Stimulated activated CD4-positive, alpha-beta T cell treated with anti-CD3 and anti-CD28 coated beads, TNF-alpha, amount 100 ng/mL, for 4 hours (primary cell): ENCODE results near the gene FSTL4.
A peak's percentile ranks its signal among the peaks of the same experiment; 100 is the strongest.

ENCODE experiments used
- DNase-seq, 3 experiments: peaks; one replicate each; pipeline ENCODE4 v3.0.0-alpha.2; 2020; ENCODE audit warnings: low read depth in 3 of 3

The FSTL4 gene

DNA sequence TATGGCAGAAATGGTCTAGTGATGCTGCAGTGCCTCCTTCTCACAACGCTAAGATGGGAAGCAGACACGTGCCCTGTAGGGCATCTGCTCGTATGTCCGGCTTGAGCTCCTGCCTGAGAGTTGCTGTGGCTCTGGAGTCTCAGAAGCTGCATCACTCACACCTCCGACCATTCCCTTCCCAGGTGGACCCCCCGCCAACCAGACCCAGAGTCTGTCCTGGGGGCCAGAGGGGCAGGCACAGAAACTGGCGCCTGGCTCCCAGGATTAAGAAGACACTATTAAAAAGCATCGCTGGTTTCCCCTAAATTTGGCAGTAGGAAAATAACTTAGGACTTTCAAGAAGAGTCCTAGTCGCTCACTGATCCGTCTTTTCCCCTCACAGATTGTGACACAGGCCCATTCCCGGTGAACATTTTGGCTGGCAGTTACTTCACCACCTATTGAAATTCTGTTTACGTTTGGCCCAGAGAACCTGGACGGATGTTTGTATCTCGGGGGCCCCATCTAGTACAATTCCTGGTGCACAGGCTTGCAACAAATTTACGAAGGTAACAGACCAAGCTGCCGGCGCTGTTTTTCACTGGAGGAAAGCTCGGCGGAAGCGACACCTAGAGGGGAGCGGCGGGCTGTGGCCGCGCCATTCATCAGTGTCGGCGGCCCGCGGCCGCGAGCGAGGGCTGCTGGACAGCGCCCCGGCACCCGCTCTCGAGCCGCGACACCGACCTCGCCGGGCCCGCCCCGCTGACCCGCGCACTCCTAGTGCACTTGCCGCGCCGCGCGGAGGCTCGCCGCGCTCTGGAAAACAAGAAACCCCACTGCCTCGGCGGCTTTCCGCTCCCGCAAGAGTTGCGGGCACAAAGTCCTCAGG lies 1.6 kb downstream of the FSTL4 start:
- DNase-seq = peak in 1 of 3 experiments; percentile 12

DNA sequence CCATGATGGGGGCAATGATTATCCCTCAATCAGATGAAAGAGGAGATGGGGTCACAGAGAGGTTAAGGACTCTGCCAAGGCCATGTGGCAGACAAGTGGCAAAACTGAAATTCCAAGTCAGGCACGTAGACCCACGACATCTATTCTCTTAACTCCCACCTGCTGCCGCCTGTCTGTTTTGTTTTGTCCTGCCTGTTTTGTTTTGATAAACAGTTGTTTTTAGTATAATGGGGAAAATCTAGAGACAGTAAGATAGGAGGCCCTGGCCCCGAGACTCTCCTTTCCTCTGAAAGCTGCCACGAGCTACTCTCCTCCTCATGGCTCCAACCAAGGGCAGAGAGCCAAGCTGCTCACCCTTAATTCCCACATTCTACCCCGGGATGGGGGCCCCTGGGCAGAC lies 4.9 kb downstream of the FSTL4 start:
- DNase-seq = no peak

DNA sequence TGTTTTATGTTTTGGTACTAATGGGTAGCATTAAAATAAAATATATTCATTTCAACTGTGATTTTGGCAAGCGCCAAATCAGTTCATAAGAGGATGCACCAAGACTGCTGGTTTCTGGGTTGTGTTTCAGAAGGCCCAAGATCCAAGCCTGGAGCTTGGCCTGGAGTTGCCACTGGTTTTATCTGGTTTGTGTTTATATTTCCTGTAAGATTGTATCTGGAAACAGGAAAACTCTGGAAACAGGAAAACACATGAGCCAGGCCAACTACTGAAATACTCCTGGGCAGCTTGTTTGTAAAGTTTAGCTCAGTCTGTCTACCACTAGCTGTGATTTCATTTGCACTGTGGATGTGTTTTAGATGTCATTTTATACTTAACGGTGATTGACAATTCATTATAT lies 5.5 kb downstream of the FSTL4 start:
- DNase-seq = no peak

DNA sequence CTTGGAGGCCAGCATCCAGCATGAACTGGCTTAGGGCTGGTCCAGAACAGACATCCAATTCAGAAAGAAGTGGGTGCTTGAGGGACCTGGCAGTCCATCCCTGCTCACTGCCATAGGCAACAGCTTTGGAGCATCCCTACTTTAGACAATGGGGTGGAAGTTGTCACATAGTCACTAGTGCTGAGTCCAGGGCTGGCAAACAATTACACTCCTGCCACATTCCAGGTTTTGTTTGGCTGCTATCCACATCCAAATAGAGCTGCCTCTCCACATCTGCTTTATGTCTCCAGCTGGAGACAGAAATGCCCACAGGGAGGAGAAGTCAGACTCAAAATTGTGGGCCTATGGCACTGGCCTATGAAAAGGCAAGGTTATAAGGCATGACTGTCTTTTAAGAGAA lies 7.0 kb downstream of the FSTL4 start:
- DNase-seq = no peak

DNA sequence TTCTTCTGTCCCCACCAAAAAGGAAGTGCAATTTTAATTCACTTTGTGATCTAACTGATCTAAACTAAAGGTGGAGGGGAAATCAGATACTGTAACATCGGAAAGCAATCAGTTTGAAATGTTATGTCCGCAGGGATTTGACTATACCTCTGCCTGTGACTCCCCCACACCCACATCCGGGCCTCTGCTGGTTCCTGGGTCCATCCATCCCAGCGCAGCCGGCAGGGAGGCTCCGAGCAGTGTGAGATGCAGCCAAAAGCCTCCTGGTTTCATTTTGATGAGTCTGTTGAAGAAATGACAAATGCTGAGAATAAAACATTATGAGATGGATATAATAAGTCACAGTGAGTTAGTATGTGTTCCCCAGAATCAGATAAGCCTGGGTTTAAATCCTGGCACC lies 8.6 kb downstream of the FSTL4 start:
- no peak for DNase-seq

DNA sequence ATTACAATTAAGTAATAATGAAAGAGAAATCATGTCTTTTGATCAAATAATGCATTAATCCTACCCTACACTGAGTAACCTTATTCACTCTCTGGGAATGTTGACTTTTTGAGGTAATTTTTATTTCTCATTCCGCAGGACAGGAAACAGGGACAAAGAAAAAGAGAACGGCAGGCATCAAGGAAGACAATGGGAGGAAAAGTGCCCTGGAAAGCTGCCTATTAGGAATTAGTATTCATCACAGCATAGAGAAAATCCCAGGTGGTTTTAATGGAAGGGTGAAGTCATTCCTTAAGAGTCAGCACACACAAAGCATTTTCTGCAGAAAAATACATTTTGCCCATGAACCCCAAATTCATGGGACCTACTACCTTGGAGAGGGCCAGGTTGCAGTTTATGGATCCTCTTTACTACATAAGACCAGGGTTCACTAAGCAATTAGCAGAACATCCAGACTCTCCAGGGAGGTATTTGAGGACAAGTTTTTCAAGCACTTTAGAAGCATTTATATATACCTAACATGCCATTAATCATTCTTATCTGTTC lies 9.4 kb downstream of the FSTL4 start:
- no peak for DNase-seq

DNA sequence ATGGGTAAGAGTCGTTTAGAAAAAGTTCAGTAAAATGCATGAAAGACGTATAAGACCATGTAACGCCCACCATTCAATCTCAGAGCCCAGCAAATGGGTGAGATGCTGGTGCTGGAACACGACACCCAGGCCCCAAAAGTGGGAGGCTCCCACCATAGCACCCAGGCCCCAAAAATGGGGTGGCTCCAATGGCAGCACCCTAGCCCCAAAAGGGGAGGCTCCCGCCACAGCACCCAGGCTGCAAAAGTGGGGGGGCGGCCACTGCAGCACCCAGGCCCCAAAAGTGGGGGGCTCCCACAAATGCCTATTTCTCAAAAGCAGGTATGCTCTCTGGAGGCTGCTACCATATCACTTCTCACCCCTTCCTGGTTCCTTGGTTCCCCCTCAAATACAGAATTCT lies 12.7 kb downstream of the FSTL4 start:
- no peak for DNase-seq

DNA sequence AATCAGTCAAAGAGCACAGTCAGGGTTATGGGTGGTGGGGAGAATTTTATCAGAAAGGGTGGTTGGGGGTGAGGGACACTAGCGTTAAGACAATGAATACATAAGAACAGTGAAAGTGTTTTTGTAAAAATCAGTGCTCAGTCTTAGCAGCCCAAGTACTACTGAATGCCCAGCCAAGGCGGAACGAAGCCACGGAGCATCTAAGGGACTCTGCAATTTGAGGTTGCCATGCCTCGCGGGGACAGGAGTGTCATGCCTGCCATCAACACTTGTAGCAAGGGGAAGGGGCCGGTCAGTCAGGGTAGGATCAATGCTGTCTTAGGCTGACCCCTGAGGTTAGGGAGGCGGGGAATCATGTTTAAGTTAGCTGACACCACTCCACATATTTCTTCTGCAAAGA lies 13.3 kb downstream of the FSTL4 start:
- no peak for DNase-seq

DNA sequence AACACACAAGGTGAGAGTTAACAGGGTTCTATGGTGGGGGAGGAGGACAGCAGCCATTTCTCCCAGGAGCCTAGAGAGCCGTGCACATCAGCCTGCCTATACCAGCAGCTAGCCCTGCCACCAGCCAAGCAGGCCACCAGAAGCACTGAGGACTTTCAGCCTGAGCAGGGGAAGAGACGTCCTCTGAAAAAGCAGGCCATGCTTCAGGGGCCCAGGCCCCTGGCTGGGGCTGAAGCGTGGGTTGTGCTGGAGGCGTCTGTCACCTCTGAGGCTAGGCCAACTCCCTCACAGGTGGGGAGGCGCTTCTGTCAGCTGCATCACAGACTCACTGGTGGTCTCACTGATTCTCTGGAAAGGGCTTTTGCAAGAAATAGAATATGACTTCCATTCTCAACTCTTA lies 16.3 kb downstream of the FSTL4 start:
- no peak for DNase-seq

DNA sequence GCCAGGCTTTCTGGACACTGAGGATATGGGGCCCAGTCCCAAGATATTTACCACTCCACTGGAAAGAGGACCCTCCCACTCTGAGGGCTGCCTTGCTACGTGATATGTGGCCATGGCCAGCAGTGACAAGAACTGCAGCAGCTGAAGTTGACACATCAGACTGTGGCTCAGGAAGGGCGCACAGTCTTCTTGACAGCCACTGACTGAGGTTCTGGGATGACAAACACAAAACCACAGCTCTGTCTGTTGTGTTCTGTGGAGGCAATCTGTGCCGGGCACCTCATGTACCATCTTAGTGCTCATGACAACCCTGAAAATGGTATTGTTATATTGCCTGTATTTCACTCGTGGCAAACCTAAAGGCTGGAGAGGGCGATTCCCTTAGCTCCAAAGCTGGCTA lies 16.9 kb downstream of the FSTL4 start:
- DNase-seq = no peak

DNA sequence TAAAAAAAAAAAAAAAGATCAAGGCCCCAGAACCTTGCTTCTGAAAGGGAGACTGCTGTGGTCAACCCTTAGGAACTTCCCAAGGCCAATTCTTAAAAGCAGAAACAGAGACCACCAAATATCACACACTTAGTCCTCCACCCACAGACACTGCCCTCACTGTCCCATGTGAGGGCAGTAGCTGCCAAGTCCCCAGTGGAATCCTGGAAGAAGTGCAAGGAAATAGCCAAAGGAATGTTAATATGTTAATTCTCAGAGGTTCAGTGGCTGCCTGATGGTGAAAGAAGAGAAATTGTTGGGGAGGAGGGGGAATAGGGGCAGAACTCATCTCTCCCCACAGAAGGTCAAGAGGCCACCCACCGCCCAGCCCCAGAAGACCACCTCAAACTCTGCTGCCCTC lies 23.1 kb downstream of the FSTL4 start:
- no peak for DNase-seq

DNA sequence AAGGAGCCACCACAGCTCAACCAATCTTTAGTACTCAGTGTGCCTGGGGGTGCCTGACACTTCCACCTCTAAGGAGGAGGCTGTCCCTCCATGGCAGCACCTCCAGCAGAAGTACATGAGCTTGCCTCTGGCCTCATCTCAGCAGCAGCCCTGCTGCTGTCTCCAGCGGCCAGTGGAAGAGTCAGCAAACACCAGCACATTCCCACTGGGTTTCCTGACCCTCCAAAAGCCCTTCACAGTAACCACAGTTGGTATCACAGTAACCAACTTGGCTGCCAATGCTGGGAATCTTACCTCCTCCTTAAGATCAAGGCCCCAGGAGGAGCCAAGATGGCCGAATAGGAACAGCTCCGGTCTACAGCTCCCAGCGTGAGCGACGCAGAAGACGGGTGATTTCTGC lies 29.4 kb downstream of the FSTL4 start:
- no peak for DNase-seq

DNA sequence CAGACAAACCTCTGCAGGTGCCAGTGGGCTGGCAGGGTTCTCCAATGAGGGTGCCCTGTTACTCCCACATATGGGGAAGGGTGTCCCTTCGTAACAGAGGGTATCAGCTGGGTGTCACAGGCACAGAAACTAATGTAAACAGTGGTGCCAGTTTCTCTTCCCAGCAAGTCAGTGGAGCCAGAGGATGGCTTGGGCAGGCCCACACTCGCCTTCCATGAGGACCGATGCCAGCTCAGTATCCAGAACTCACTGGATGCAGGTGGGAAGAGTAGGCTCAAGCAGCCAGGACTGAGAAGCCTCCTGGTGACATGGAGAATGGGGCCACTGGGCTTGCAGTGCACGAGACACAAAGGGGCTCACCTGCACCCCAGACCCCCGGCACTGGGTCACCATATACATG lies 30.4 kb downstream of the FSTL4 start:
- DNase-seq = no peak

DNA sequence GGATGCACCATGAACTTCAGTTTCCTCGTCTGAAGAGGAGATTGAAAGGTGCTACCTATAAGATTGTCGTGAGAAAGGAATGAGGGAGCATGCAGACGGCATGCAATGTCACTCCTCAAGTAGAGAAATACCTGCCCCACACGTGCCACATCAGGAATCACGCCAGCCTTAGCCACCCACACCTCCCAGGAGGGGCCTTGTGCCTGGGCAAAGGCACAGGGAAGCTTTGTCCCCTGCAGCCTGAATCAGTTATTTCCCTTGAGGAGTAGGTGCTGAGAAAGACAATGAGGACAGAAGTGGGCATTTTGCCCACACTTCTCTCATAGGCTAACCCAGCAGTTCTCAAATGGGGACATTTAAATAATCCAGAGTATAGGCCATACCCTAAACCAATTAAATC lies 31.0 kb downstream of the FSTL4 start:
- no peak for DNase-seq

DNA sequence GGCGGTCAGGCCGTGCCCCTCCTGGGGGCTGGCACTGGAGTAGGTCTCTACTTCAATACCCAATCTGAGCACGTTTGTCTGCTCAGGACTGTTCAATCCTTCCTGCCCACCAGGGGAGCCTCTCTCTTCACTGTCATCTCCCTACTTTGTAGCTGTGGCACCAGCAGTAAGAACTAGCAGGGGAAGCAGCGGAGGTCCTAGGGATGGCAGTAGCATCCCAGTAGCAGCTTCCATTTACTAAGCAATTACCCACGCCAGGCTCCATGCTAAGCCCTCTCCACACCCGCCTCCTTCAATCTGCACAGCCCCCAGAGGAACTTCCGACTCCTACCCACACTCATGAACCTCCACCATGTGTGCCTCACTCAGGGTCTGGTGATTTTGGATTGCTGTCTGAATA lies 31.7 kb downstream of the FSTL4 start:
- DNase-seq = no peak

DNA sequence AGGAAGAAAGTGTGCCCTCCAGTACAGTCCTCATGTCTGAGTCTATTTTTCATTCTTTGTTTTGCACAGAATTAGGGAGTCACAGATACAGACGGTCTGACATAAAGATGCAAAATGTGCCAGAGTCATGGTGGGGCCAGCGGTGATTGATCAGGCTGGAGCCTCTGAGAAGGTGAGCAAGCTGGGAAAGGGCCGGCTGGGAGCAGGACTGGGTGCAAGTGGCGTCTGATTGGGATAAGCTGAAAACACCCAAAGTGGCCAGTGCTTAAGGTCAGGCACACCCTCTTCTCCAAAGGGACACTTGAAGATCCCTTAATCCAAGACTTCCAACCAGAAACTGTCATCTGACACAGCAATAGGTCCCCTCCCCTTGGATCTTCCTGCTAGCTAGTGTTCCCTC lies 32.6 kb downstream of the FSTL4 start:
- DNase-seq = no peak

DNA sequence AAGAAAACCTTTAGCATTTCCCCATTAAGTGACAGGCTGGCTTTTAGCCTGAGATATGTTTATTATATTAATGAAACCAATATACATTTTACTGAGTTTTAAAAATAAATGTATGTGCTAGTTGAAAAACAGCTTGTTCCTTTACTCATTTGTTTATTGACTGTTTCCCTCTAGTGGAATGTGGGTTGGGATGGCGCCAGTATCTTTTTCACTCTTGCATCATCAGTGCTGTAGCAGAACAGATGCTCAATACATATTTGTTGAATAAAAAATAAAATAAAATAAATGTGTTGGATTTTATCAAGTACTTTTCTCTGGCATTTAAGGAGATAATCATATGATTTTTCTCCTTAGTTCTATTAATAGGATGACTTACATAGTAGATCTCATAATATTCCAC lies 43.0 kb downstream of the FSTL4 start:
- DNase-seq = no peak

DNA sequence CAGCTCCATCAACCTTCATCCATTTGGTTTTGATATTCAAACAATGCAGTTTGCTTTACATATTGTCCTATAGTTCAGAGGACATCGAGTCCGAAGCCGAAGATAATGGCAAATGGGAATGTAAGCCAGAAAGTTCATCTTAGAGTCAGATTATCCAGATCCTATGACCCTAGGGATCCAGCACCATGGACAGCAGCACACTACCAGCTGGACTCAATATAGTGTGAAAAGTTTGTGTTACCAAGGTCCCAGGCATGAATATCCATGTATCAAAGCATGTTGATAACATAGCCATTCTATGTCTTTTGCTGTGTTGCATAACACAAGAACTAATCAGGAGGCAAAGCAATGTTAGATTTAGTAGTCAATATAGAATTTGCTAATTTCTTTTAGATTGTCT lies 46.3 kb downstream of the FSTL4 start:
- no peak for DNase-seq

DNA sequence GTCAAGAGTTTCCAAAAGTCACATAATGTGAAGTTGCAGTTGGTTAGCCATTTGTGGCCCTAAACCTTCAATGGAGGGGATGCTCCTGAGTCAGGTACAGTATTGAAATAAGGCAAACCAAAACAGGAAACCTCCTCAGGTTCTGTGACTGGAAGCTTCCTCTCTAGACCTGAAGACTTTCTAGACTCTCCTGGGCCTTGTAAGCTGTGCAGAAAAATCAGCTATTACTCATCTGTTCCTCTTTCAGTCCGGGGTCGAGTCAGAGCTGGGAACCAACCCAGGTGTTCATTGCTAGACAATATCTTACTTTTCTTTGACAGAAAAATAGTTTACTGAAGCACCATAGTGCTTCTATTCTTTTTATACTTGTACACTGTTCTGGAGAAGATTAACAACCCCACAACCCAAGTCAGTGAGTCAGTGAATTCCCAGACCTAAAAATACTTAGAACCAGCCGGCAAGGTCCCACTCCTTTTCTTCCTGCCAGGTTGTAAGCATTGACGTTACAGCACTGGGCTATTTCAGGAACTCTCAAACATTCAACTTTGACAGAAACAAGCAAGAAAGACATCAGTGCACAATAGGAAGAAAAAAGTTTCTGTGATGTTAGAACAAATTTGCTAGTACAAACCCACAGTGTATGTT lies 47.3 kb downstream of the FSTL4 start:
- DNase-seq = no peak

DNA sequence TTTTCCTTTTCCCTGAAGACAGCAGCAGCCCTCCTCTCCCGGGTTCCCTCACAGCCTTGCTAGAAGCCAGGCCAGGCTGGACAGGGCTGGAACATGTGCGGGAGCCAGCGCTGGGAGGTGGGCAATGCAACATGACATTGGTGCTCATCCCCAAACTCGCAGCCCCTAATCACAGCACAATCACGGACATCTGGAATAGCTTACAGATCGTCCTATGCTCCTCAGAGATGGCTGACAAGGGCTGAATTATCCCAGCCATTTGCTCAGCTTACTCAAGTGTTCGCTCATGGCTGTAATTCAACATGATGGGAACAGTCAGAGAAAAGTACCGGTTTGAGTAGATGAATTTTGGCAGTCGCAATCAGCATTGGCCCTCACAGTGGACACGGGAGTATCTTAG lies 49.8 kb downstream of the FSTL4 start:
- DNase-seq = no peak

DNA sequence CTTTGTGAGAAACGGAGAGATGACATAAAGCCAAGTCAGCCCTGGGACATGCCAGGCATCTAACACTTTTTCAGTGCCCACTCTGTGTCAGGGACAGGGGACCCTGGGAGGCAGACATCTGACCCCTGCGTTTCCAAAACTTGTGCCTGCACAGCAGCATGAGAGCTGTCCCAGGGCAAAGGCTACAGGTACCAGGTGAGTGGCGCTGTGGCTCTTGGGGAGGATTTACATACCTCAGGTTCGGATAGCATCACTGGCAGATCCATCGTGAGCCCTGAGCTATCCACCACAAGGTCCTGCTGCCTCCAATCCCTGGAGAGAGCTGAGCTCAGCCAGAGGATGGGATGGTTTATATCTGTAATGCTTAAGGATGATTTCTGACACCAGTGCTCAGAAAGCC lies 52.4 kb downstream of the FSTL4 start:
- DNase-seq = no peak

DNA sequence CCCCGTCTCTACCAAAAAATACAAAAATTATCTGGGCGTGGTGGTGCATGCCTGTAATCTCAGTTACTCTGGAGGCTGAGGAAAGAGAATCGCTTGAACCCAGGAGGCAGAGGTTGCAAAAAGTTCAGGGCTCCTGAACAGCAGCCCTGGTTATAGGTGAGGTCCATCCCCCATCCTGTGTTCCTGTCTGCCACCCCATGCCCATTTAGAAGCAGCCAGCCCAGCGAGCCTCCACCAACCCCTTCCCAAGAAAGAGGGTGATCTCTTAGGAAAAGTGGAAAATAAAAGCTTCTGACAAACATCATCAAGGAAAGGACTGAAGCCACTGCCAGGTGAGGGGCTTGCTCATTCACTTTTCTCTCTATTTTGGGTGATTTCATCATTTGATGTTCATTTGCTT lies 55.8 kb downstream of the FSTL4 start:
- no peak for DNase-seq

DNA sequence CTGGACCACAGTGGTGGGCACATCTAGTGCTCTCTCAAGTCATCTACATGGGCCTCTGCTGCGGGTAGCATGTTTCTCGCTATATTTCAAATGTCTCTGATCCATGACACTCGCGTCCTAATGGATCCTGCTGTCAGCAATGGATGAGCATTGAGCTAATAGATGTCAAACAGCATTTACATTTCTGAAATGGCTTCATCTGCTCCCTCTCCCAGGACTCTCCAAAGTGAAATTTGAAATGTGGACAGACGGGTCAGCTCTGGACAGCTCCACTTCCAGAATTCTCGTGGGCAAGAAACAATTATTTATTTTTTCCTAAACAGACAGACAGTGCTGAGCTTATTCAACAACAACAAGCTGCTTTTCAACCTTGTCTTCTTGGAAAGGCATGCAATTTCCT lies 58.1 kb downstream of the FSTL4 start:
- DNase-seq = no peak
